DOHH2 (cell line): ENCODE results near the gene TMEM9.

Experiments
- EZH2phosphoT487 ChIP-seq: fragments of 200-600 bp; sonication (generic); IDR thresholded peaks from 2 replicates; pipeline ENCODE4 v1.6.1; 2017; ENCODE audit warnings: borderline replicate concordance, mild to moderate bottlenecking, antibody characterized with exemption, low read length, moderate library complexity, mixed read lengths
- TF ChIP-seq, protein P1 (sequence below): fragments of 200-600 bp; sonication (generic); IDR thresholded peaks from one replicate; pipeline ENCODE4 v1.5.1; 2014; ENCODE audit warnings: antibody characterized with exemption, mild to moderate bottlenecking, low read depth, low read length; ENCODE audit not compliant: poor library complexity, severe bottlenecking

DNA sequence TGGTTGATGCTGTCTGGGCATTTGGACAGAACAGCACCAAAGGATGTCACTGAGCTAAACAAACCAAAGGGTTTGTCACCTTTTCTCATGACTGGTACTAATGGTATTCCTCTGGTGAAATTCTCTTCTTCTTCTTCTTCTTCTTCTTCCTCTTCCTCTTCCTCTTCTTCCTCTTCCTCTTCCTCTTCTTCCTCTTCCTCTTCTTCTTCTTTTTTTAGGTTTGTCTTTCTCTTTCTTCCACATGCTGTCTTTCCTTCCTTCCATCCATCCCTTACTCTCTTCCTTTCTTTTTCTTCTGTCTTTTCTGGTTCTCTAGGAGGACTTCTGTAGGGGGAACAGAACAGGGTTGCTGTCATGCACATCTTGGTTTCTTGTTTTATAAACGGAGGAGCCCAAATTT lies 27.0 kb upstream of the TMEM9 start:
- TF ChIP-seq, protein P1, sequence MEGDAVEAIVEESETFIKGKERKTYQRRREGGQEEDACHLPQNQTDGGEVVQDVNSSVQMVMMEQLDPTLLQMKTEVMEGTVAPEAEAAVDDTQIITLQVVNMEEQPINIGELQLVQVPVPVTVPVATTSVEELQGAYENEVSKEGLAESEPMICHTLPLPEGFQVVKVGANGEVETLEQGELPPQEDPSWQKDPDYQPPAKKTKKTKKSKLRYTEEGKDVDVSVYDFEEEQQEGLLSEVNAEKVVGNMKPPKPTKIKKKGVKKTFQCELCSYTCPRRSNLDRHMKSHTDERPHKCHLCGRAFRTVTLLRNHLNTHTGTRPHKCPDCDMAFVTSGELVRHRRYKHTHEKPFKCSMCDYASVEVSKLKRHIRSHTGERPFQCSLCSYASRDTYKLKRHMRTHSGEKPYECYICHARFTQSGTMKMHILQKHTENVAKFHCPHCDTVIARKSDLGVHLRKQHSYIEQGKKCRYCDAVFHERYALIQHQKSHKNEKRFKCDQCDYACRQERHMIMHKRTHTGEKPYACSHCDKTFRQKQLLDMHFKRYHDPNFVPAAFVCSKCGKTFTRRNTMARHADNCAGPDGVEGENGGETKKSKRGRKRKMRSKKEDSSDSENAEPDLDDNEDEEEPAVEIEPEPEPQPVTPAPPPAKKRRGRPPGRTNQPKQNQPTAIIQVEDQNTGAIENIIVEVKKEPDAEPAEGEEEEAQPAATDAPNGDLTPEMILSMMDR = no peak
- TF ChIP-seq EZH2phosphoT487 = no peak
